NCI-H2107 treated with DMSO at 0.1 percent for 48 hours (cell line): ENCODE data around the gene LUC7L.
"Not testable (repeated sequence)": the region's sequence is repeated elsewhere in the genome, so short reads cannot be mapped to it uniquely, and the experiment has no call there.

Experiments used
- DNase-seq: peaks from one replicate; lab custom pipeline; 2025; ENCODE audit not compliant: unreplicated experiment; lab: John Stamatoyannopoulos, UW

Gene LUC7L, protein sequence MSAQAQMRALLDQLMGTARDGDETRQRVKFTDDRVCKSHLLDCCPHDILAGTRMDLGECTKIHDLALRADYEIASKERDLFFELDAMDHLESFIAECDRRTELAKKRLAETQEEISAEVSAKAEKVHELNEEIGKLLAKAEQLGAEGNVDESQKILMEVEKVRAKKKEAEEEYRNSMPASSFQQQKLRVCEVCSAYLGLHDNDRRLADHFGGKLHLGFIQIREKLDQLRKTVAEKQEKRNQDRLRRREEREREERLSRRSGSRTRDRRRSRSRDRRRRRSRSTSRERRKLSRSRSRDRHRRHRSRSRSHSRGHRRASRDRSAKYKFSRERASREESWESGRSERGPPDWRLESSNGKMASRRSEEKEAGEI

GRCh38 chr16:228852-229730 is at the start of gene LUC7L:
Gene LUC7L, minus strand, starts transcription at chr16:229449. Its CDS starts 110 bp downstream, at chr16:229339.
- peak; percentile 52 for DNase-seq

DNA sequence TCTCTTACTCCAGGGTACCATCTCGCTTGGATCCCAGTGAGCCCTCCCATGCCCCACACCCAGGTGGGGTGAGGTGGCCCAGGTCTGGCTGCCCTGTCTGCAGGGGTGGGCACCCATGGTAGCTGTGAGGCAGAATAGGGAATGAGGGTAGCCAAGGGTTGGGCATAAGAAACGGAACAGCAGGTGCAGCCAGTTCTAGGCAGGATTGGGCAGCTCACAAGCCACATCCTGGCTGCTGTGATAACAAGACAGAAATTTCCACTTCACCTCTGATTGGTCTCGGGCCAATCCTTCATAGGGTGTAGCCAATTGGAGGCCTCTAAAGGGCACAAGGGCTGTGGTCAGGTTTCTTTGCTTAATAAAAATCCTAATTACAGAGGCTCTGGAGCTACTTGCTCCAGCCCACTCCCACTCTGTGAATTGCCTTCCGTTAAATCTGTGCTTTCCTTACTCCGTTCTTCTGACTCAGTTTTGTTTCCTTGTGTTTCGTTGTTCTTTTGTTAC is 49.7 kb upstream of the LUC7L start:
- DNase-seq, result peak; percentile 12

GRCh38 chr16:276426-277077 is 47.3 kb upstream of the LUC7L start:
- no peak for DNase-seq

DNA sequence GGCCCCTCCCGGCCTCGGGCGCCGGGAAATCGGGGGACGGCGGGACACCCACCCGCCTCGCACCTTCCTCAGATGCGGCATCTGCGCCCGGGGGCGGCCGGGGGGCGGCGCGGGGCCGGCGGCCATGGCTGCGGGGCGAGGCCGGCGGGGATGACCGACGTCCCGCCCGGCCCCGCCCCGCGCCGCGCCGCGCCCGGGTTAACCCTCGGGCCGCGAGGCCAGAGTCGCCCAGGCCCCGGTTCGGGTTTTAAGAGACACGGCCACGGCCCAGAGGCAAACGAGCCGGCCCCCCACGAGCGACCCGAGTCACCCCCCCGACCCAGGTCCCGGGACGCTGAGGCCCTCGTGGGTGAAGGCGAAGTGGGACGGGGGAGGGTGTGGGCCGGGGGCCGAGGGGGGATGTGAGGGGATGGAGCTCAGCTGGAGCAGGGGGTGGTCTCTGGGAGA is 46.6 kb upstream of the LUC7L start, which contains the start of gene RGS11:
Gene RGS11 (minus strand): TSS at position 159 of the 447 bp plus-strand sequence. CDS start 33 bp downstream, at position 126.
- DNase-seq, result no peak

DNA sequence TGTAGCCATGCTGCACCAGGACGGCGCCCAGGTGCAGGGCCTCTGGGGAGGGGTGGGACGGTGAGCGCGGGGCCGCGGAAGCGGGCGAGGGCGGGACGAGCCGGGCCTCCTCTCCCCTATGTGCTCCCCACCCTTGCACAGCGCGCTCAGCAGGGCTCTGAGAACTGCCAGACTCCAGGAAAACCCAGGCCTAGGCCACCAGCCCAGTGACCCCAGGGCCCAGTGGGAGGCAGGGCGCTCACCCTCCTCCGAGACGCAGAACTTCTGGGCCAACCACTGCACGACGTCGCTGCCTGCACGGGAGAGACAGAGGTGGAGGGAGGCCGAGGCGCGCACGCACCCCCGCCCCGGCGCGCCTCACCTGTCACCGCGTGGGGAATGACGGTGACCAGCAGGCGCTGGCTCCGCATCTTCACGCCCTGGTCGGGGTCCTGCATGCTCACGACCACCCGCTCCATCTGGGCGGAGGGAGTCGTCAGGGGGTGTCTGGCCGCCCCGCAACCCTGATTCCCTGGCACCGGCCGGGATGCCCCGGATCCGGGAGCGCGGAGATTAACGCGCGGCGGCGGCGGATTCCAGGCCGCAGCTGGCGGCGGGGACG is 45.9 kb upstream of the LUC7L start:
- DNase-seq, result peak; percentile 4

DNA sequence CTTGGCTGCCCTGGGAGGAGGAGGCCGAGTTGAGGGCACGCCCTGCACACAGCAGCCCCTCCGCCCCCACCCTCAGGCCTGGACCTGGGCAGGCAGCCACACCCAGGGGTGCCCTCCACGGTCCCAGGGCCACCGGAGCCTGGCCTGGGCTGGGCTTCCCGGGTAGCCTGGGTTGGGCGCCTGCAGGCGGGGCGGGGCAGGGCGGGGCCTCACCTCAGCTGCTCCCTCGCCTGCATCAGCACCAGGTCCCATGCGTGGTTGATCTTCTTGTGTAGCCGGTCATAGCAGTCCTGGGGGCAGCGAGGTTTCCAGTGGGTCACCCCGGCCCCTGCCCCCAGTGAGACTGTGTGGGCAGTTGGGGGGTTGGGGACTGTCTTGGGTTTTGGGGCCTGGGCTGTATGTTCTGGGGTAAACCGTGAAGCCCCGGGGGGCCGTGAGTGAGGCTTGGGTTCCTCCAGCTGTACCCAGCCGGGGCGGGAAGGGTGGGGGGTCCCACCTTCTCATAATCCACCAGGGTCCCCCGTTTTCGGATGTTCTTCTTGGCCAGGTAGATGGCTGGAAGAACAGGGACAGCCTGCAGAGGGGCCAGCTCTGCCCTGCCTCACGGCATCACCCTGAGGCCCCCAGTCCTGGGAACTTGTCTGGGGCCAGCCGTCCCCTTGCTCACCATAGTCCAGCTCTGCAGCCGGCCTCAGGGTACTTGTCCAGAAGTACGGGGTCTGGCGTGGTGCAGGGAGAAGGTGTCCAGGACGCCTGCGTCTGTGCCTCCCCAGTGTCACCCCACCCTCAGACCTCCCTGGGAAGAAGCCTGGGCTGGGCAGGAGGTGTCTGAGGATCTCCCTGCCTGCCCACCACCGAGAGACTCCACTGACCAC is 44.5 kb upstream of the LUC7L start:
- DNase-seq, result no peak

DNA sequence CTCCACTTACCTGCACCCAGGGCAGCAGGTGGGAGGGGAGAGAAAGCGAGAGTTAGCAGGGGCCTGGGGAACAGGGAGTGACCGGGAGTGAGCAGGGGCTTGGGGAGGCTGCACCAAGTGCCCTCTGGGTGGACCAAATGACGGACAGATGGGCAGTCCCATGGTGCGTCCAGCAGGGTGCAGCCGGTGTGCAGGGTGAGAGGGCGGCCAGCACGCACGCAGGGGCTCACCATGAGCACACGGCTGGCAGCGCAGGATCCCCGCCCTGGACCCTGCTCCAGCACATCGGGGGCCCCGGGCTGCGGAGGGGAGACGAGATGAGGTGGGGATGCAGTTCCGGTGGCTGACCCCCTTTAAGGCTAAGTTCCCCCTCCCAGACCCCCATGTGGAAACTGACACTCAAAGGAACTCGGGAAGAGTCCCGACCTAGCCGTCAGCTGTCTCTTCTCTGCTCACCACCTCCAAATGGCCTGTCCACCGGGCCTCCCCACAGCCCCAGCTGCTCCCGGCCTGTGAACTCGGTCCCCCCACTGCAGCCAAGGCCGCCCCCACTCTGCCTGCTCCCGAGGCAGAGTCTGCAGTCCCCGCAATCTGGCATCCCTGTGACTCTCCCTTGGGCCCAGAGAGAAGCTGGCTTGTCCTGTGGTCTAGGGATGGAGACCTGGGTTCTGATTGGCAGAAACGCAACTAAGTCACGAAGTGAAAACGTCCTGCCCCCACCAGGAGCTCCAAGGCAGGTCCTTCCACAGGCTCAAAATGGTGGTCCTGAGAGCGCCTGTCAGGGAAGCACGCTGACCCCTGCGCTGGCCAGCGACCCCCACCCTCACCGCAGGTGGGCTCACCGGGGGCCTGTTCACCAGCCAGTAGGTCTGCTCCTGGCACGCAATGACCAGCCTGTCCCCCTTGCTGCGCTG is 43.6 kb upstream of the LUC7L start:
- DNase-seq, result no peak

DNA sequence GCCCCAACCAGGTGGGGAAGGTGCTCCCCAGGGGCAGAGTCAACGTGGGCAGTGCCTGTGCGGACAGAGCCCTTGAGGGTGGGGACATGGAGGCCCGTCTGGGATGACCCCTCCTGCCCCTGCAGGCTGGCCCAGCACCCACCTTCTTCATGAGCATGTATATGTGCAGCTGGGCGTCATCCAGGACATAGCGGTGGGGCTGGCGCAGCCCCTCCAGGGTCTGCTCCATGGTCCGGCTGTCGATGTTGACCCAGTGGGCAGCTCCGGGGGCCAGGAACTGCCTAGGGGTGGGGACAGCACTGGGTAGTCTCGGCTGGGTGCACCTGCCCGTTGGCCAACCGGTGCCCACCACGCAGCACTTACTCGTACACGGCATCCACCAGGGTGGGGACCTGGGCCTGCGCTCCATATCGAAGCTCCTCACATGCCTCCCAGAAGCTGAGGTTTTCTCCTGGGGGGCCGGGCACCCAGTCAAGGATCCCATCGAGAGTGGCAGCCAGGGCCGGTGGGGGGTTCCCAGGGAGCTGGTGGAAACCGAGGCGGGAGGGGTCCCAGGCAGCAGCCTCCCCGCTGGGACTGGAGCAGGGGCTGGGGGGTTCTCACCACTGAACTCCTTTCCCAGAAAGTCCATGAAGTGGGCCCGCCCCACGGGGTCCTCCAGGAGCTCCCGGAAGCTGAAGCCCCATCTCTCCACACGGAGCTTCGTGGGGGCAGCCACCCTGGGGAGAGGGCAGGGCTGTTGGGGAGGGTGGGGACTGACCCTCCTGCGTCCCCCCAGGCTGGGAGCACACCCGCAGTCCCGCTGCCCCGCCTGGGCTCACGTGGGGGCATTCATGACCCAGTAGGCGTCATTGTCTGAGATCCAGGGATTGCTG is 41.4 kb upstream of the LUC7L start:
- no peak for DNase-seq

DNA sequence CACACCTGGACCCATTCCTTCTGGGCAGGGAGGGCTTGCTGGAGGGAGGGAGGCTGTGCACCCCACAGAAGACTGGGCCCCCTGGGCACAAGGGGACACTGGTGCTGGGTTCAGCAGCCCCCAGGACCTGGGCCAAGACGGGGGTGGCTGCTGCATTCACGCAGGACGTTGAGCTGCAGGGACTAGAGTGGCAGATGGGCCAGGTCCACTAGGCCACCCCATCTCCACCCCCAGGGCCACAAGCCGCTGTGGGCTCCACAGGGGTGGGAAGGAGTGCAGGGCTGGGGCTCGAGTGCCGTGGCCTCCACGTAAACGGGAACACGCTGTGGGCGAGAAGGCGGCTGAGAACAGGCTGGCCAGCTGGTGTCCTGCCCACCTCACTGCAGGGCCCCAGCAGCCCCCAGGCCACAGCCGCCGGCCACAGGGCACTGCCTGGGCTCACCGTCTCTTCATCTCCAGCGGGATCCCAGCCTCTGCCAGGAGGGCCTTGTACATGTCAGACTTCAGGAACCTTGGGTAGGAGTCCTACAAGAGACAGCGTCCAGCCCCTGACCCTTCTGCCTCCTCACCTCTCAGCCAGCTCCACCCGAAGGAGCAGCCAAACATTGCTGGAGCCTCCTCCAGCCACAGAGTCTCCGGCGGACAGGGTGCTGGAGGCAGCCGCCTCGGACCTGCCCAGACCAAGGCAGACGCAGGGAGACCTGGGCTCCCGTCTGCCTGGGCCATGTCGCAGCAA is 40.0 kb upstream of the LUC7L start:
- DNase-seq, result no peak

DNA sequence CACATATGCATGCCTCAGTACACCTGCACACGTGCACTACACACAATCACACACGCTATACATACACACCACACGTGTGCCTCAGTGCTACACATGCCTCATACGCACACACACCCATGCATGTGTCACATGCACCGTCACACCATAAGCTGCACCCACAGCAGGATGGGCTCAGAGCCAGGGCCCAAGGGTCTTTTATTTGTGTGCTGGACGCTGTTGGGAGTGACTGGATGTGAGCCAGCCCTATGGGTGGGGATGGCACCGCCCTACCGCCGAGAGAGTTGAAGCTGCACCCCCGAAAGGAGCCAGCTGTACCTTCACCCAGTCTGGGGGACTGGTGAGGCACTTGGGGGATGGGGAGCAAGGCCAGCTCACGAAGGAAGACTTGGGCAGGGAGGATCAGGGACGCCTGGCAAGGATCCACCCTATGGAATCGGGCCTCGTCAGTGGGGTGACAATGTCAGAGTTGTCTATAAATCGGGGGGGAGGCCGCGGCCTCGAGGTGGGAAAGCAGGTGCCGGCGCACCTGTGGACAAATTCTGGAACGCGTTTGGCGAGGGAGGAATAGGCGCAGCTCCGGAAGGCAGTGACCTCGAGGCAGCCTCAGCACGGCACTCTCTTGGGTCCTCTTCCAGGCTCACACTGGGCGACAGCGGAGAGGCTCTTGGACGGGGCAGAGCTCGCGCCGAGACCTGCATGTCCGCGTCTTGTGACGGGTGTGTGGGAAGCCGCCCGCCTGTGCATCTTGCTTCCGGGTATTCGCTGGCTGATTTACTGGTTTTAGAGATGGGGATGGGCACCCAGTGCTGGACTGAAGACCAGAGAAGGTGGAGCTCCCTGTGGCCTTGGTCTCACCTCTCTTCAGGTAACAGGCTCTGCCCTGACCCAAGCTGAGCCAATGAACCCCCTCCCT is 39.1 kb upstream of the LUC7L start:
- DNase-seq, result peak; percentile 1

- not testable (repeated sequence) for DNase-seq
Observed at GRCh38 chr16:267562-267961, 38.3 kb upstream of the LUC7L start.

DNA sequence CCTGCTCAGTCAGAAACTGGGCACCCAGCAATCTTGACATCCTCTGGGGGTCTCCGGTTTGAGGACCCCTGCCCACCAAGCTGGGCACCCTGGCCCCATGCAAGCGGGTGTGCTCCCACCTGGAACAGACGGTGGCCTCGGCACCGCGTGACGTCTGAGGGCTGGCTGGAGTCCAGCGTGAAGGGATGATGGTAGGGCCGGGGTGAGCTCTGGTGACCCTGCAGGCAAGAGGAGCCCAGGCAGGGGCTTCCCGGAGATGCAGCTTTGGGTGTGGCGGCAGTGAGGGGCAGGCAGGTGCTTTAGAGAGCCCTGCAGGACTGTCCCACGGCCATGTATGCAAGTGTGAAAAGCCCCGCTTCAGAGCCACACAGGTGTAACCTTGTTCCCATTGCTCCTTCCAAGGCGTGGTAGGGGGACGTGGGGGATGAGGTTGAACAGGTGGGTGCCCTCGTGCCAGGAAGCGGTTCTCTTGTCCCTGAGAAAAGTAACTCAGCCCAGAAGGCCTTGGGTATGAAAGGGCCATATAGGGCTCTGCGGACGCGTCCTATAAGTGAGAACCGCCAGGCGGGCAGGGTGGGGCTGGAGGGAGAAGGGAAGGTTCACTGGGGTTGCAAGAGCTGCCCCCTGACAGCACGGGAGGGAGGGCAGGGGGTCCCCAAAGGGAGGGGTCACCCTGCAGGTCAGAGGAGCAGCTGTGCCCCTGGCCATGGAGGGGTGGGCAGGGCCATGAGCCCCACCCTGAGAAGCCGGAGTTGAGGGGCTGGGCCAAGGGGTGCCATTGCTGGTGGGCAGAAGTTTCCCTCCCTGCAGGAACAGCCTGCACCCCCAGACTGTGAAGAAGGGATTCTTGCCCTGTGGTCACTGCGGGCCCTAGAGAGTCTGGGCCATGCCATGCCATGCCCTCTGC is 37.3 kb upstream of the LUC7L start:
- no peak for DNase-seq

- no peak for DNase-seq
Observed at GRCh38 chr16:265711-266110, 36.5 kb upstream of the LUC7L start.

- no peak for DNase-seq
Observed at GRCh38 chr16:265002-265529, 35.8 kb upstream of the LUC7L start.

- DNase-seq, result no peak
Observed at GRCh38 chr16:264440-264951, 35.2 kb upstream of the LUC7L start.
